ENCODE data around the gene PGA4.
"Not testable (repeated sequence)": the region's sequence is repeated elsewhere in the genome, so short reads cannot be mapped to it uniquely, and the experiment has no call there.

GRCh38 chr11:61248071-61248470, 25.9 kb downstream of the PGA4 start:
- not testable (repeated sequence) for TF ChIP-seq CTCF, POLR2A (IDR thresholded peaks at IDR 0.05)
